DMS153 treated with DMSO at 0.1 percent for 48 hours (cell line): ENCODE data around the gene TLE1.

Experiments
- DNase-seq: peaks from one replicate; lab custom pipeline; 2025; ENCODE audit not compliant: unreplicated experiment; lab: John Stamatoyannopoulos, UW

TLE1 gene

GRCh38 chr9:81557452-81558090 is 131.8 kb downstream of the TLE1 start:
- DNase-seq: no peak

GRCh38 chr9:81556923-81557322 is 132.4 kb downstream of the TLE1 start:
- DNase-seq: no peak

GRCh38 chr9:81552581-81552991 is 136.8 kb downstream of the TLE1 start:
- DNase-seq: no peak

- DNase-seq: no peak
Observed at GRCh38 chr9:81550207-81550583, 139.2 kb downstream of the TLE1 start.

- no peak for DNase-seq
Observed at GRCh38 chr9:81549500-81550206, 139.7 kb downstream of the TLE1 start.

- no peak for DNase-seq
Observed at GRCh38 chr9:81548911-81549310, 140.4 kb downstream of the TLE1 start.

- DNase-seq: no peak
Observed at GRCh38 chr9:81546489-81546888, 142.9 kb downstream of the TLE1 start.

GRCh38 chr9:81543695-81544094 is 145.7 kb downstream of the TLE1 start:
- no peak for DNase-seq

GRCh38 chr9:81542118-81542889 is 147.0 kb downstream of the TLE1 start:
- DNase-seq: no peak

GRCh38 chr9:81540142-81540710 is 149.1 kb downstream of the TLE1 start:
- DNase-seq: no peak

GRCh38 chr9:81539317-81539716 is 150.0 kb downstream of the TLE1 start:
- DNase-seq: no peak

- DNase-seq: no peak
Observed at GRCh38 chr9:81538890-81539289, 150.5 kb downstream of the TLE1 start.

GRCh38 chr9:81537964-81538363 is 151.4 kb downstream of the TLE1 start:
- DNase-seq: no peak

GRCh38 chr9:81536242-81537025 is 152.9 kb downstream of the TLE1 start:
- no peak for DNase-seq

GRCh38 chr9:81535542-81536241 is 153.7 kb downstream of the TLE1 start:
- DNase-seq: peak; percentile 39

- no peak for DNase-seq
Observed at GRCh38 chr9:81534138-81534875, 155.0 kb downstream of the TLE1 start.
